HG02852 (cell line): Measurements from ENCODE around the gene KCNJ18.
"Not testable (repeated sequence)": the region's sequence is repeated elsewhere in the genome, so short reads cannot be mapped to it uniquely, and the experiment has no call there.

Experiments
- ATAC-seq: cut with Tn5 transposase; IDR thresholded peaks from one replicate; pipeline ENCODE4 v1.9.1; 2021; ENCODE audit warnings: mild to moderate bottlenecking, moderate library complexity; ENCODE audit not compliant: unreplicated experiment

The KCNJ18 gene

GRCh38 chr17:21683897-21684296 is 8.4 kb upstream of the KCNJ18 start:
- not testable (repeated sequence) for ATAC-seq

- ATAC-seq: not testable (repeated sequence)
These were observed 7.9 kb upstream of the KCNJ18 start for GRCh38 chr17:21684384-21684783.

- ATAC-seq: not testable (repeated sequence)
These were observed 7.1 kb upstream of the KCNJ18 start for GRCh38 chr17:21685061-21685795.

GRCh38 chr17:21686165-21687015 is 5.9 kb upstream of the KCNJ18 start:
- no peak for ATAC-seq

GRCh38 chr17:21687136-21687953 is 5.0 kb upstream of the KCNJ18 start:
- ATAC-seq: no peak

- ATAC-seq: no peak
These were observed 3.9 kb upstream of the KCNJ18 start for GRCh38 chr17:21688293-21688949.

- ATAC-seq: no peak
These were observed 2.7 kb upstream of the KCNJ18 start for GRCh38 chr17:21689604-21690003.

GRCh38 chr17:21690811-21691210 is 1.5 kb upstream of the KCNJ18 start:
- ATAC-seq: not testable (repeated sequence)

- ATAC-seq: not testable (repeated sequence)
These were observed 842 bp upstream of the KCNJ18 start for GRCh38 chr17:21691481-21691880.

- ATAC-seq: not testable (repeated sequence)
These were observed 362 bp downstream of the KCNJ18 start for GRCh38 chr17:21692704-21693065.

GRCh38 chr17:21693391-21693796 is 1.1 kb downstream of the KCNJ18 start:
- not testable (repeated sequence) for ATAC-seq

GRCh38 chr17:21693937-21694336 is 1.6 kb downstream of the KCNJ18 start:
- ATAC-seq: not testable (repeated sequence)

GRCh38 chr17:21696227-21696626 is 3.9 kb downstream of the KCNJ18 start:
- ATAC-seq: not testable (repeated sequence)

GRCh38 chr17:21696842-21697507 is 4.7 kb downstream of the KCNJ18 start:
- not testable (repeated sequence) for ATAC-seq

GRCh38 chr17:21697508-21697860 is 5.2 kb downstream of the KCNJ18 start:
- ATAC-seq: not testable (repeated sequence)

- ATAC-seq: not testable (repeated sequence)
These were observed 6.2 kb downstream of the KCNJ18 start for GRCh38 chr17:21698437-21699075.

- not testable (repeated sequence) for ATAC-seq
These were observed 6.8 kb downstream of the KCNJ18 start for GRCh38 chr17:21699124-21699523.

GRCh38 chr17:21699573-21700236 is 7.4 kb downstream of the KCNJ18 start:
- not testable (repeated sequence) for ATAC-seq

- not testable (repeated sequence) for ATAC-seq
These were observed 8.8 kb downstream of the KCNJ18 start for GRCh38 chr17:21701090-21701489.
